ENCODE results near the gene RAB11FIP3.

- TF ChIP-seq GATA2 (IDR thresholded peaks at IDR 0.05; ENCODE audit: low read depth, low read length) = no peak
- TF ChIP-seq GATA3 (IDR thresholded peaks at IDR 0.05; ENCODE audit: low read depth, low read length) = no peak
These were observed 93.4 kb downstream of the RAB11FIP3 start for GRCh38 chr16:518858-519257.
